ENCODE results near the gene PKN1. TPM values are rescaled to one million over a fixed set of nuclear protein-coding genes. Genes with fewer than 3 reads are reported as not detected.

The PKN1 gene
- total and polyA plus RNA-seq, 9 of the 15 experiments (the other 6 are each of a cell fraction or from before 2014, with no cell fraction given), result 0.30 to 228 (median 77.5) TPM

- no peak for TF ChIP-seq ZNF655 (CRISPR knock-in tag; IDR thresholded peaks at IDR 0.05)
- TF ChIP-seq EZH2 (IDR thresholded peaks at IDR 0.05; ENCODE audit: borderline replicate concordance, low read depth, low read length), result no peak
- TF ChIP-seq NKRF (IDR thresholded peaks at IDR 0.05; ENCODE audit: borderline replicate concordance), result peak; percentile 70
- no peak for TF ChIP-seq ZNF551 (CRISPR knock-in tag; IDR thresholded peaks at IDR 0.05)
- TF ChIP-seq NR0B1 (IDR thresholded peaks at IDR 0.05; ENCODE audit: partially characterized antibody), result no peak
- TF ChIP-seq ZBTB33 (CRISPR knock-in tag; IDR thresholded peaks at IDR 0.05), result peak; percentile 71
- TF ChIP-seq TARDBP (IDR thresholded peaks at IDR 0.05), result peak; percentile 63; the same call in 1 of the 2 replicates
- TF ChIP-seq RBM39 (optimal IDR thresholded peaks at IDR 0.05; ENCODE audit: low read depth, low read length), result no peak
- no peak for TF ChIP-seq ZNF785 (CRISPR knock-in tag; IDR thresholded peaks at IDR 0.05)
- peak; percentile 62 for TF ChIP-seq PCBP2 (IDR thresholded peaks at IDR 0.05; ENCODE audit: low read depth, low read length, poor library complexity, severe bottlenecking)
- TF ChIP-seq PATZ1 (CRISPR knock-in tag; IDR thresholded peaks at IDR 0.05; ENCODE audit: borderline replicate concordance), result no peak
- TF ChIP-seq TFAM (CRISPR knock-in tag; conservative IDR thresholded peaks at IDR 0.05), result no peak
These were observed 84.9 kb downstream of the PKN1 start, which contains the start of gene DNAJB1 (continued) for GRCh38 chr19:14517840-14518505.
